GM12892 (cell line): ENCODE data around the gene ADIPOR1.
A peak's percentile ranks its signal among the peaks of the same experiment; 100 is the strongest.
"Not testable (repeated sequence)": the region's sequence is repeated elsewhere in the genome, so short reads cannot be mapped to it uniquely, and the experiment has no call there.

ENCODE experiments used
- DNase-seq: peaks from one replicate; pipeline ENCODE4 v3.0.0; 2011; ENCODE audit not compliant: insufficient read length
- FAIRE-seq: peaks from 2 replicates; lab custom pipeline; 2011; peaks lifted over from hg19 to GRCh38; lab: Jason Lieb, UNC
- POLR2A ChIP-seq: IDR thresholded peaks from 2 replicates; pipeline ENCODE4 v1.6.1; 2011; ENCODE audit warnings: low read depth, low read length, control low read depth
- POLR2AphosphoS5 ChIP-seq: IDR thresholded peaks from 2 replicates; pipeline ENCODE4 v1.6.1; 2011; ENCODE audit warnings: low read depth, low read length, control low read depth
- TAF1 ChIP-seq: IDR thresholded peaks from 2 replicates; pipeline ENCODE4 v1.6.1; 2011; ENCODE audit warnings: low read depth, mild to moderate bottlenecking, control low read depth, low read length, borderline replicate concordance

The ADIPOR1 gene

GRCh38 chr1:202932476-202932875 lies 25.6 kb downstream of the ADIPOR1 start:
- FAIRE-seq (no peak), DNase-seq (no peak)
- TF ChIP-seq POLR2AphosphoS5 (no peak), POLR2A (no peak), TAF1 (no peak)

GRCh38 chr1:202926581-202927491 lies 31.3 kb downstream of the ADIPOR1 start, which contains the start of gene KLHL12:
TSS of gene KLHL12 (minus strand) at chr1:202927234. CDS start at chr1:202925162, 2,072 bp downstream.
- FAIRE-seq (peak; percentile 93), DNase-seq (peak; percentile 91)
- TF ChIP-seq TAF1: peak; percentile 80; the same call in 1 of the 2 replicates
- TF ChIP-seq POLR2AphosphoS5: peak; percentile 91
- peak; percentile 92 for TF ChIP-seq POLR2A

- TF ChIP-seq POLR2A: no peak
- TF ChIP-seq TAF1: no peak
- TF ChIP-seq POLR2AphosphoS5: no peak
- FAIRE-seq (no peak), DNase-seq (no peak)
These were observed 34.6 kb downstream of the ADIPOR1 start for GRCh38 chr1:202923533-202923932.

- DNase-seq (no peak), FAIRE-seq (peak; percentile 57)
- TF ChIP-seq POLR2AphosphoS5 (no peak), POLR2A (no peak), TAF1 (no peak)
These were observed 38.5 kb downstream of the ADIPOR1 start for GRCh38 chr1:202919615-202920014.

GRCh38 chr1:202915146-202915545 lies 43.0 kb downstream of the ADIPOR1 start:
- FAIRE-seq: no peak
- no peak for DNase-seq
- no peak for TF ChIP-seq TAF1
- TF ChIP-seq POLR2A: no peak
- TF ChIP-seq POLR2AphosphoS5: no peak

DNA sequence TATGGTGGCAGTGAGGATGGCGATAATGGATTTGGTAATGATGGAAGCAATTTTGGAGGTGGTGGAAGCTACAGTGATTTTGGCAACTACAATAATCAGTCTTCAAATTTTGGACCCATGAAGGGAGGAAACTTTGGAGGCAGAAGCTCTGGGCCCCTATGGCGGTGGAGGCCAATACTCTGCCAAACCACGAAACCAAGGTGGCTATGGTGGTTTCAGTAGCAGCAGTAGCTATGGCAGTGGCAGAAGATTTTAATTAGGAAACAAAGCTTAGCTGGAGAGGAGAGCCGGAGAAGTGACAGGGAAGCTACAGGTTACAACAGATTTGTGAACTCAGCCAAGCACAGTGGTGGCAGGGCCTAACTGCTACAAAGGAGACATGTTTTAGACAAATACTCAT lies 45.6 kb downstream of the ADIPOR1 start:
- not testable (repeated sequence) for FAIRE-seq, DNase-seq

DNA sequence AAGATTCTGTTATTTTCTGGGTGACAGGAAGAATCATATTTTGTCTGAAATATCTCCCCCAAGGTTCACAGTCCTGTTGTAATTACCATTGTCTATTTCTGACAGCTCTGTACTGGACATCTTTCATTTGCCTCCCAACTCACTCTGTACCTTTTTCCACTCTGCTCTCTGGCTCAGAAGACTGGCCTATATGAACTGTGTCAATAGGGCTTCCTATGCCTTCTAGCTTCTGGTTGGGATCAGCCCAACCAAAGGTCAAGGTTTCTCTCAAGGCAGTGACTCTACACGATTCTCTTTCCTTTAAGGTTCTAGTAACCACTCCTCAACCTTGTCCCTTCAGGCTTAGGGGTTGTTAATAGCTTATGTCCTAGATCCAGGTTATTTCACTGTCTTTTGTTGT lies 48.6 kb downstream of the ADIPOR1 start:
- FAIRE-seq (no peak), DNase-seq (no peak)
- TF ChIP-seq POLR2AphosphoS5: no peak
- no peak for TF ChIP-seq TAF1
- no peak for TF ChIP-seq POLR2A

- TF ChIP-seq POLR2AphosphoS5 (no peak), POLR2A (no peak), TAF1 (no peak)
- DNase-seq (no peak), FAIRE-seq (no peak)
These were observed 49.1 kb downstream of the ADIPOR1 start for GRCh38 chr1:202908998-202909397.

- no peak for DNase-seq
- FAIRE-seq: no peak
- TF ChIP-seq TAF1 (no peak), POLR2AphosphoS5 (no peak), POLR2A (no peak)
These were observed 52.8 kb downstream of the ADIPOR1 start for GRCh38 chr1:202905331-202905730.

DNA sequence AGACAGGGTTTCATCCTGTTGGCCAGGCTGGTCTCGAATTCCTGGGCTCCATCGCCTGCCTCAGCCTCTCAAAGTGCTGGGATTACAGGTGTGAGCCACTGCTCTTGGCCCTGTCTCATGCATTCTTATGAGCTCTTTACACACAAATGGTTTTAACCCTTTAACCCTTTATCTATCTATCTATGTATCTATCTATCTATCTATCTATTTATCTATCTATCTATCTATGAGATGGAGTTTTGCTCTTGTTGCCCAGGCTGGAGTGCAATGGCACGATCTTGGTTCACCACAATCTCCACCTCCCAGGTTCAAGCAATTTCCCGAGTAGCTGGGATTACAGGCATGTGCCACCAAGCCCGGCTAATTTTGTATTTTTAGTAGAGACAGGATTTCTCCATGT lies 54.3 kb downstream of the ADIPOR1 start:
- DNase-seq, FAIRE-seq: not testable (repeated sequence)

DNA sequence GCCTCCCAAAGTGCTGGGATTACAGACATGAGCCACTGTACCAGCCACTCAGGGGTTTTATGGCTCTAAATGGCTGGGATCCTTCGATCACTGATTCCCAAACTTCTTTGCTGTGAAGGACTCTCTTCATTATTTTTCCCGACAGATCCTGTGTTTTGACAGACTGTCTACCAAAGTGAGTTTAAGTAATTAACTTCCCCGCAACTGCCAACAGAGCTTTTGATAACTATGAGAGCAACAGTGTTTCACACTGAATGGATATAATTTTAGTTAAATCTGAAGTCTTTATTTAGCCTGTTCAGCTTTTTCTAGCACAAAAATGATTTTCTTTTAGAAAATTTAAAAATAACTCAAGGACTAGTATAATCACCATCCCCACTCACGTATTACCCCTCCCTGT lies 56.6 kb downstream of the ADIPOR1 start:
- FAIRE-seq (no peak), DNase-seq (no peak)
- no peak for TF ChIP-seq TAF1
- no peak for TF ChIP-seq POLR2A
- no peak for TF ChIP-seq POLR2AphosphoS5

GRCh38 chr1:202892501-202892900 lies 65.6 kb downstream of the ADIPOR1 start:
- DNase-seq: no peak

More at GRCh38 chr1:202892501-202892900, 65.6 kb downstream of the ADIPOR1 start:
- no peak for FAIRE-seq
- no peak for TF ChIP-seq POLR2A
- no peak for TF ChIP-seq TAF1
- TF ChIP-seq POLR2AphosphoS5: no peak
